Stimulated activated naive CD8-positive, alpha-beta T cell treated with anti-CD3 and anti-CD28 coated beads, Interleukin-15, Interleukin-2, amounts not matched to agents 100 U/mL and 50 U/mL, for 24 hours (primary cell): Measurements from ENCODE around the gene PTPRD.

ENCODE experiments used
- ATAC-seq: fragments of 150-1000 bp; cut with Tn5 transposase; one replicate; pipeline ENCODE4 v1.10.0; 2021
- DNase-seq: peaks from one replicate; pipeline ENCODE4 v3.0.0; 2021

Gene PTPRD

GRCh38 chr9:8858596-8859161 lies 1754.1 kb downstream of the PTPRD start:
- no peak for DNase-seq
- ATAC-seq: no peak

- DNase-seq (peak; percentile 20), ATAC-seq (peak; percentile 36)
Observed at GRCh38 chr9:8857926-8858595, 1754.7 kb downstream of the PTPRD start.

GRCh38 chr9:8857068-8857925 lies 1755.5 kb downstream of the PTPRD start:
- DNase-seq: peak; percentile 13

GRCh38 chr9:8856396-8857067 lies 1756.3 kb downstream of the PTPRD start:
- DNase-seq (no peak), ATAC-seq (no peak)

More at GRCh38 chr9:8857068-8857925, 1755.5 kb downstream of the PTPRD start:
- ATAC-seq: peak; percentile 26

GRCh38 chr9:8855046-8855445 lies 1757.8 kb downstream of the PTPRD start:
- DNase-seq: no peak
- no peak for ATAC-seq

GRCh38 chr9:8852301-8852864 lies 1760.4 kb downstream of the PTPRD start:
- ATAC-seq (no peak), DNase-seq (no peak)

- ATAC-seq (no peak), DNase-seq (no peak)
Observed at GRCh38 chr9:8850914-8851313, 1761.9 kb downstream of the PTPRD start.

GRCh38 chr9:8845808-8846207 lies 1767.0 kb downstream of the PTPRD start:
- no peak for DNase-seq
- no peak for ATAC-seq

GRCh38 chr9:8845376-8845775 lies 1767.4 kb downstream of the PTPRD start:
- ATAC-seq (no peak), DNase-seq (no peak)

- ATAC-seq (no peak), DNase-seq (no peak)
Observed at GRCh38 chr9:8844549-8844948, 1768.3 kb downstream of the PTPRD start.

- ATAC-seq (no peak), DNase-seq (no peak)
Observed at GRCh38 chr9:8842402-8843193, 1770.2 kb downstream of the PTPRD start.

- DNase-seq: no peak
- no peak for ATAC-seq
Observed at GRCh38 chr9:8838136-8838535, 1774.7 kb downstream of the PTPRD start.

- no peak for ATAC-seq
Observed at GRCh38 chr9:8835291-8835690, 1777.5 kb downstream of the PTPRD start.

GRCh38 chr9:8832955-8833354 lies 1779.8 kb downstream of the PTPRD start:
- no peak for DNase-seq
- no peak for ATAC-seq

More at GRCh38 chr9:8835291-8835690, 1777.5 kb downstream of the PTPRD start:
- no peak for DNase-seq

- no peak for ATAC-seq
- DNase-seq: no peak
Observed at GRCh38 chr9:8832386-8832785, 1780.4 kb downstream of the PTPRD start.

- DNase-seq (no peak), ATAC-seq (no peak)
Observed at GRCh38 chr9:8831568-8831967, 1781.2 kb downstream of the PTPRD start.

- ATAC-seq (no peak), DNase-seq (no peak)
Observed at GRCh38 chr9:8826281-8826680, 1786.5 kb downstream of the PTPRD start.

- ATAC-seq (no peak), DNase-seq (no peak)
Observed at GRCh38 chr9:8825585-8826147, 1787.1 kb downstream of the PTPRD start.

GRCh38 chr9:8823131-8823895 lies 1789.5 kb downstream of the PTPRD start:
- no peak for ATAC-seq
- no peak for DNase-seq

- ATAC-seq (no peak), DNase-seq (no peak)
Observed at GRCh38 chr9:8822667-8823025, 1790.2 kb downstream of the PTPRD start.
